Tibial artery (tissue), 4 donors: ENCODE measurements around the gene MRGPRF.

Source experiments
- DNase-seq, 2 donors: peaks; one replicate each; pipeline ENCODE4 v3.0.0-alpha.2; 2019
- H3K27ac ChIP-seq, 2 donors: fragments of 200-600 bp; sonication (generic) in 1 of 2; 1 replicate in 1 of 2; 2 replicates in 1 of 2; pipeline ENCODE4 v1.5.1; 2018 to 2019; ENCODE audit warnings: mild to moderate bottlenecking in 1 of 2
- H3K27me3 ChIP-seq, 2 donors: fragments of 200-600 bp; sonication (generic) in 1 of 2; one replicate each; pipeline versions ENCODE4 v1.5.1 to v1.6.0; 2016 to 2019
- H3K36me3 ChIP-seq, 3 donors: fragments of 200-600 bp; sonication (generic) in 2 of 3; one replicate each; pipeline ENCODE4 v1.5.1; 2016 to 2019; ENCODE audit warnings: mild to moderate bottlenecking in 2 of 3
- H3K4me1 ChIP-seq, 4 donors: fragments of 200-600 bp; sonication (generic) in 2 of 4; 1 replicate in 3 of 4; 2 replicates in 1 of 4; pipeline ENCODE4 v1.5.1; 2016 to 2019
- H3K4me3 ChIP-seq, 2 donors: fragments of 200-600 bp; sonication (generic) in 1 of 2; 1 replicate in 1 of 2; 2 replicates in 1 of 2; pipeline ENCODE4 v1.5.1; 2018 to 2019; ENCODE audit warnings: mild to moderate bottlenecking in 2 of 2
- H3K9me3 ChIP-seq, 3 donors: fragments of 200-600 bp; sonication (generic) in 1 of 3; one replicate each; pipeline ENCODE4 v1.5.1; 2016 to 2019
- CTCF ChIP-seq, 2 experiments: fragments of 200-600 bp in 1 of 2; fragments of 450-650 bp in 1 of 2; IDR thresholded peaks; one replicate each; pipeline ENCODE4 v1.5.1; 2017 to 2019; ENCODE audit warnings: antibody characterized with exemption in 2 of 2, mild to moderate bottlenecking in 1 of 2, moderate library complexity in 1 of 2
- intact Hi-C: fragments of 100-400 bp; cut with DNase I; formaldehyde crosslinking; loops from one replicate; pipeline ENCODE4 v1.15.0; 2023; ENCODE audit warnings: low total_unique reads

MRGPRF gene

GRCh38 chr11:69059429-69059828, 46.4 kb upstream of the MRGPRF start:
- Histone ChIP-seq H3K36me3 (peaks cover 31 to 81% (median 76%) of the 10 kb centered on the region in 3 donors), H3K27me3 (no peaks in the 10 kb centered on the region), H3K4me3 (no peak overlapping the region), H3K27ac (no peak overlapping the region), H3K4me1 (peaks cover 0 to 7% (median 3%) of the 10 kb centered on the region in 4 donors), H3K9me3 (no peaks in the 10 kb centered on the region)
- TF ChIP-seq CTCF (IDR thresholded peaks at IDR 0.05): no peak
- intact Hi-C loops: no loop called here
- DNase-seq: no peak

GRCh38 chr11:69058511-69059270, 45.6 kb upstream of the MRGPRF start:
- Histone ChIP-seq H3K36me3 (peaks cover 29 to 81% (median 76%) of the 10 kb centered on the region in 3 donors), H3K9me3 (no peaks in the 10 kb centered on the region), H3K4me3 (no peak overlapping the region), H3K27ac (no peak overlapping the region), H3K4me1 (peaks cover 0 to 7% (median 3%) of the 10 kb centered on the region in 4 donors), H3K27me3 (no peaks in the 10 kb centered on the region)
- DNase-seq: no peak
- no peak for TF ChIP-seq CTCF (IDR thresholded peaks at IDR 0.05)
- intact Hi-C loops: no loop called here

GRCh38 chr11:69057801-69058200, 44.8 kb upstream of the MRGPRF start:
- Histone ChIP-seq H3K27me3 (no peaks in the 10 kb centered on the region), H3K4me1 (peaks cover 0 to 16% (median 9%) of the 10 kb centered on the region in 4 donors), H3K36me3 (peaks cover 25 to 78% (median 68%) of the 10 kb centered on the region in 3 donors), H3K9me3 (no peaks in the 10 kb centered on the region), H3K4me3 (no peak overlapping the region), H3K27ac (no peak overlapping the region)
- intact Hi-C loops: no loop called here
- no peak for DNase-seq
- no peak for TF ChIP-seq CTCF (IDR thresholded peaks at IDR 0.05)

- intact Hi-C loops: no loop called here
These were observed 44.2 kb upstream of the MRGPRF start for GRCh38 chr11:69057236-69057635.

More at GRCh38 chr11:69057236-69057635, 44.2 kb upstream of the MRGPRF start:
- Histone ChIP-seq H3K4me1 (peaks cover 0 to 22% (median 15%) of the 10 kb centered on the region in 4 donors), H3K27me3 (no peaks in the 10 kb centered on the region), H3K4me3 (no peak overlapping the region), H3K36me3 (peaks cover 25 to 72% (median 67%) of the 10 kb centered on the region in 3 donors), H3K9me3 (no peaks in the 10 kb centered on the region), H3K27ac (no peak overlapping the region)
- no peak for DNase-seq
- no peak for TF ChIP-seq CTCF (IDR thresholded peaks at IDR 0.05)
